Stimulated activated CD4-positive, alpha-beta T cell treated with anti-CD3 and anti-CD28 coated beads, Interleukin-15, amount 100 ng/mL, for 48 hours (primary cell): Measurements from ENCODE around the gene TMEM171.

ENCODE experiments used
- DNase-seq, 2 donors: peaks; one replicate each; pipeline ENCODE4 v3.0.0-alpha.2; 2020; ENCODE audit warnings: low read depth in 2 of 2

Gene TMEM171

DNA sequence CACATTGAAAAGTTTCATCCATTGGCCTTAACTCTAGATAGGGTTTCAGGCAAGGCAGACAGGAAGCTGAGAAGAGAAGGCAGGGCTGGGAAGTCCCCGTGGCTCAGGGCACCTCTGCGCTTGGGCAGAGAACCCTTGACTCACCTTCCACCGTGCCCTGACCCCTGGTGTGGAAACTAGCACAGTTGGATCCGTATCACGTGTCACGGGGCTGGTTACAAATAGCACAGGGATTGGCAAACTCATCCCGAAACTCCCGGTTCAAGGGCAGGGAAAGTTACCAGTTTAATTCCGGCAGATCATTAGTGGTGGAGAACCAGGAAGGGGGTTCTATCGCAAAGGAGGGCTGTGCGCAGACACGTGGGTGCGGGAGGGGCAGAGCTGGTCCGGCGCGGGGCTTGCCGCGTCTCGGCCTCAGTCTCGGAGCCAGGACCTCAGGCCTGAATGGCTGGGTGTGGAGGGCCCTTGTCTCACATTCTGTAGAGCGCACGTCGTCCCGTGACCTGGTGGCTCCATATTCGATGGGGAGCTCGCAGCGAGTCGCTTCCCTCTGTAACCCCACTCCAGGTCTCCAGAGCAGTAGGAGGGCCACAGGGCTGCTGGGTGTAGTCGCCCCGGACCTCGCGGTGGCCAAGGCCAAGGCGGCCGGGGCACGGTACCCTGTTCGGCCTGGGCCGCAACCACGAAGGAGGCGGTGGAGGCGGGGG is 771 bp upstream of the TMEM171 start:
- no peak for DNase-seq

- DNase-seq = no peak
These were observed 716 bp downstream of the TMEM171 start for GRCh38 chr5:73121119-73121463.

DNA sequence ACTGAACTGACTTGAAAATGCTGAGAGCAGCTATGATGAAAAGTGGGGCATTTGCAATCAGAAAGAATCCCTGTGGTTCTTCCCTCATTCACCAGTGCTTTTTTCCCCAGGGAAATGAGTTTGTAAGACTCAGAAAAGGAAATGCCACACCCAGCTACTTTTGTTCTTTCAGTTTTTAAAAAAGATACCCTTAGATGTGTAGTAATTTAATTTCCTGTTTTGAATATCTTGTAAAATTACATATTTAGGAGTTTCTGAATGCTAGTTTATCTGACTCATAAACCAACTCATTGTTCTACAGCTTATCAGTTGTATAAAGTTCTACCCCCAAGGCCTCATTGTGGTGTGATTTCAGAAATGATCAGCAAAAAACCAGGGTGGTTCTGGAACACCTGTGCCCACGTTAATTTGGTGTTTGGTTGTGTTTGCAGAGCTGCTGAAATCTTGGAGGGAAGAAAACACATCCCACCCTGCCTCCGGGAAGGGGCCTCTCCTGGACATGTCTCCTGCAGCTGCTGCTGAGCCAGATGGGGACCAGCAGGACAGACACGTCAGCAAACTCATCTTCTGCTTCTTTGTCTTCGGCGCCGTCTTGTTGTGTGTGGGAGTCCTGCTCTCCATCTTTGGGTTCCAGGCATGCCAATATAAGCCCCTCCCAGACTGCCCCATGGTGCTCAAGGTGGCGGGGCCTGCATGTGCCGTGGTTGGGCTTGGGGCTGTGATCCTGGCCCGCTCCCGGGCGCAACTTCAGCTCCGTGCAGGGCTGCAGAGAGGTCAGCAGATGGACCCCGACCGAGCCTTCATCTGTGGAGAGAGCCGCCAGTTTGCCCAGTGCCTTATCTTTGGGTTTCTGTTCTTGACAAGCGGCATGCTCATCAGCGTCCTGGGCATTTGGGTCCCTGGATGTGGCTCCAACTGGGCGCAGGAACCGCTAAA is 2.8 kb downstream of the TMEM171 start:
- DNase-seq = no peak

DNA sequence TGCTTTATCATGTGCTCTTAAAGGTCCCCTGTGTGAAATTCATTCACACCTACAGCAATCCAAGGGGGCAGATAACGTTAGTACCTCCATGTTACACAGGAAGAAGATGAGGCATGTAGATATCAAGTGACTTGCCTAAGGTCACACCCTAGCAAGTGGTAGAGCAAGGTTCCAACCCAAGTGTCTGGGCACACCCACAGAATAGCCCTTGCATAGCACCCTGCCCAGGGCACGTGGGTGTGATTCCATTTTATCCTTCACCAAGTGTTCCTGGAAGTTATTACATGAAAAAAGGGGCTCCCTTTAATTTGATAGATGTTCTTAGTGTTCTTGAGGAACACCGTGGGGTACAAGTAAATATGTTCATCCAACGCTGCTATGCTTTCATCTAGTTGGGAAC is 4.9 kb downstream of the TMEM171 start:
- DNase-seq = no peak

DNA sequence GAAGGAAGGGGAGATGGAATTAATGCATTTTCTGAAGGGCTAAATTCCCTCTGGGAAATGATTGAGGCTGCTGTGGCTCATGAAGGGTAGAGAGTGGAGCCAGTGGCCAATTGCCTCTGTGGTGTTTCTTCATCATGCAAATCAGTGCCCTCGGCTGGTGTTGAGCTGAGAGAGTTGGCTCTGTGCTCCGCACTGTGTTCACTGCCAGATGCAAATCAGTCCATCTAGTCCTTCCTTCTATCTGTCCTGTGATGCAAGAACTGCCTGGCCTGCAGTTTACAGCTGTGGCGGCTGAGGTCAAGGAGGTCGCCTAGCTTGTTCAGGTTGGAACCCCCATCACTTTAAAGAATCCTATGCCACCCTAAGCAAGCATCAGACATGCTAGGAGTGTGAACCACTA is 6.0 kb downstream of the TMEM171 start:
- no peak for DNase-seq

- DNase-seq = no peak
These were observed 6.6 kb downstream of the TMEM171 start for GRCh38 chr5:73126957-73127356.

DNA sequence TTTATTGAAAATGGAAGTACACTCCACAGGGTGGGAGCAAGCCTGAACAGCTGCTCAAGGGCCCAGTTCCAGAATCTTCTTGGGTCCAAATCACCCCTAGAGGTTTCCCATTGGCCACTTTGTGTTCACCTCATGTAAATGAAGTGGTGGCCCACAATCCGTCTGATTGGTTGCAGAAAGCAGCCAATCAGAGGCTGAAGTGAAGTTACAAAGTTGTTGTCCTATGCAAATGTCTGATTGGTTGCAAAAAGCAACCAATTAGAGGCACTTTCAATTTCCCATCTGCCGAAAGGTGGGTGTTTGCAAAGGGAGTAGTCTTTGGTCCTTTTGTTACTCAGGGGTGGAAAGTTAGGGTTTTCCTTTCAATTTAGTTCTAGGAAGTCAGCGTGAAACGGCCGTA is 8.8 kb downstream of the TMEM171 start:
- no peak for DNase-seq

DNA sequence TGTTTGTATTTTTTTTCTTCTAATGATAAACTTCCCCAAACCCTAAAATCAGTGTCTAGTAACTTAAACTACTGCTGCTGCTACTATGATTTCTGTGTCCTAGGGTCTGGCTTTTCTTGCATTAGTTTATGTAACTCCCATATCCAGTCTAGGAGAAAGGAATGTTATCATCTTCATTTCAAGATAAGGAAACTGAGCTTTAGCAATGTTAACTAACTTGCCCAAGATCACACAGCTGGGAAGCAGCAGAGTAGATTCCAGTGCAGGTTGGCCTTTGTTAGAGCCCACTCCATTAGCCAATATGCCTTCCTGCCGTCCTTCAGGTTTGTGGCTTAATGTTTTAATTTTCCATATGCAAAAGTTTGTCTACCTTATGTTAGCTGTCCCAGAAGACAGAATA is 10.4 kb downstream of the TMEM171 start:
- no peak for DNase-seq

DNA sequence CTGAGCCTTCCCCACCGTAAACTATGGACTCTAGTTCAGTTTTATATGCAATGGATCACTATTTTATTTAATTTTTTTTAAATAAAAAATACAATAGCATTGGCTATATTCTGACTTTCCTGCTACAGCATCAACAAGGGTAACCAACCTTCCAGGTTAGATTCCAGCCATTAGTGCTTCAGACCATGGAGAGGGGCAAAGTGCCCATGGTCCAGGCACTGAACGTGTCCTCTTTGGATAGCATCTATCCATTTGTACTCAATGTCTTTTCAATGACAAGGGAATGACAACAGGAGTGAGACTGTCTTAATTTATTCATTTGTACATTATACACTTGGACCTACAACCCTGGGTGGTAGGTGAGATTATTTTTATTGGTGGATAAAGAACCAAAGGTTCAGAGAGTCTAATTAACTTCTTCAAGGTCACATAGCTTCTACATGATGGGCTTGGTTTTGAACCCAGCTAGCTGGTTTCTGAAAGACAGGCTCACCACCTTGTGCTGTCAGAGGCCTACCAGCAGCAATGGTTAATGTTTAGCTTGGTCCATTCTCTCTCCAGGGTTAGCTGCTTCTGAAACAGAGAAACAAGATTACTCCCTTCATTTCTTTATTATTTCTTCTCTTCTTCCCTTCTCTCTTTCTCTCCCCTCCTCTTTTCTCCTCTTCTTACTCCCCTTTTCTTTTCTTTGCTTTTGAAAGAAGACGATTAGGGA is 11.5 kb downstream of the TMEM171 start:
- DNase-seq = no peak

DNA sequence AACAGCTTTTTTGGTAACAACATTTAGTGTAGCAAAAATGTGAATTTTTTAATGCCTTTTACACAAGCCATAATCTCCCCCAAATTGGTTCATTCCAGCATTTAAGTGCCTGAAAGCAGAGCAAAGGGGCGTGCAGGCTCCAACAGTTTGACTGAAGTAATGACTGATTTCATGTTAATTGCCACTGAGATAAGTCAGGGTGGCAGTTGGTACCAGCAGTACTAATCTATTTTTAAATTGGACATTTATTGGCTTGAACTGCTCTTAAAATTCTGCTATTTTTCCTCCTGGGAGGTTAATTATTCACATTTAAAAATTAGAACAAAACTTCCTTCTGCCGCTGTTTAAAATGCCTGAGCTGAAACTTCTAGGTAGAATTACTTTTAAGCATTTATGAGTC is 12.4 kb downstream of the TMEM171 start:
- no peak for DNase-seq

GRCh38 chr5:73135021-73135420 is 14.6 kb downstream of the TMEM171 start:
- DNase-seq = no peak

- no peak for DNase-seq
These were observed 15.2 kb downstream of the TMEM171 start for GRCh38 chr5:73135429-73136054.

GRCh38 chr5:73136055-73136562 is 15.7 kb downstream of the TMEM171 start:
- no peak for DNase-seq

- DNase-seq = no peak
These were observed 17.5 kb downstream of the TMEM171 start for GRCh38 chr5:73137563-73138530.

DNA sequence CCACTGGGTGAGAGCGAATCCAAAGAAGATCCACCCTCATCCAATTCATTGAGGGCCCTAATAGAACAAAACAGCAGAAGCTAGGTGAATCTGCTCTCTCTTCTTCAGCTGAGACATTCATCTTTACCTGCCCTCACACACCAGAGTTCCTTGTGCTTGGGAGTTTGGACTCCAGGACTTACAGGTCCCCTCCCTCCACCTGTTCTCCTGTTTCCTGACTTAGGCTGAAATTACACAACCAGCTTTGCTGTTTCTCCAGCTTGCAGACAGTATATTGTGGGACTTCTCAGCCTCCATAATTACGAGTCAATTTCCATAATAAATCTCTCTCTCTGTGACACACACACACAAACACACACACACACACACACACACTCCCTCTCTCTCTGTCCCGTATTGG is 19.1 kb downstream of the TMEM171 start:
- DNase-seq = no peak

DNA sequence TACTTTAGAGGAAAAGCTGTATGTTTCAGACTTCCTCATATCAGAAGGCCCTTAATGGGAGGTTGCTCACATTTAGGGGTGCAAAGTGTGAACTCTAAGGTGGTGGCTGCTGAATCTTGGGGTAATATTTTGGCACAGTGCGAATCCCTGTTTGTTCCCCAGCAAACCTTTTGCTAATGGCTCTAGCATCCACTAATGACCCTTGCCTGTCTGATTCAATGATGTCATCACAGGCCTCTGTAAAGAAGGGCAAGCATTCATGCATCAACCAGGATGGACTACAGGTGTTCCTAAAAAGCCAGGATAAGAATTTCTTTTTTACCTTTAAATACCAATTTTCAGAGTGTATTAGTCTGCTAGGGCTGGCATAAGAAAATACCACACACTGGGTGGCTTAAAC is 20.4 kb downstream of the TMEM171 start:
- no peak for DNase-seq

DNA sequence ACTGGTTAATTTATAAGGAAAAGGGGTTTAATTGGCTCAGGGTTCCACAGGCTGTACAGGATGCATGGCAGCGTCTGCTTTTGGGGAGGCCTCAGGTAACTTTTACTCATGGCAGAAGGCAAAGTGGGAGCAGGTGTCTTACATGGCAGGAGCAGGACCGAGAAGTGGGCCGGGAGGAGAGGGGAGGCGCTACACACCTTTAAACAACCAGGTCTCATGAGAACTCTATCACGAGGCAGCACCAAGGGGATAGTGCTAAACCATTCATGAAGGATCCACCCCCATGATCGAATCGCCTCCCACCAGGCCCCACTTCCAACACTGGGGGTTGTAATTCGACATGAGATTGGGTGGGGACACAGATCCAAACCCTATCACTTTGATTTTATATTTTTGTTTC is 21.7 kb downstream of the TMEM171 start:
- no peak for DNase-seq

GRCh38 chr5:73143716-73144115 is 23.3 kb downstream of the TMEM171 start:
- no peak for DNase-seq

- DNase-seq = no peak
These were observed 29.2 kb downstream of the TMEM171 start for GRCh38 chr5:73149540-73149939.

DNA sequence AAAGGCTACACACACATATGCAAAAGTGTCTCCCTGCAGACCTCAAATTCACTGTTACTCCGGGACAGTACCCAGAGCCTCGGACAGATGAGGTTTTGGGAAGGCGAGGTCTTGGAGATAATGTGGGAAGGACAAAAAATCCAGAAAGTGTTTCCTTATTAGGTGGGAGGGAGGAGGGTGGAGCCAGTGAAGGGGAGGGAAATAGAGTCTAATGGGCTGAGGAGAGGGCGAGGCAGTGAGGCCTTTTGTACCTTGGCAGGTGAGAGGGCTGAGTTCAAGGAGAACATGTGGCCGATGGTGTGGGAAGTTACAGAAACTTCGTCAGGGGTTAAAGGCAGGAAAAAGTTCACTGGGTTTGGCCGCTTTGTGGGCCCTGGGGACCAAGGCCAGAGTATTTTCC is 30.5 kb downstream of the TMEM171 start:
- no peak for DNase-seq
